ENCODE results near the gene NFASC. TPM values are rescaled to one million over a fixed set of nuclear protein-coding genes. Genes with fewer than 3 reads are reported as not detected.

The NFASC gene
- total RNA-seq, 2 donors from 2014 or later: 27.7 to 45.9 TPM

DNA sequence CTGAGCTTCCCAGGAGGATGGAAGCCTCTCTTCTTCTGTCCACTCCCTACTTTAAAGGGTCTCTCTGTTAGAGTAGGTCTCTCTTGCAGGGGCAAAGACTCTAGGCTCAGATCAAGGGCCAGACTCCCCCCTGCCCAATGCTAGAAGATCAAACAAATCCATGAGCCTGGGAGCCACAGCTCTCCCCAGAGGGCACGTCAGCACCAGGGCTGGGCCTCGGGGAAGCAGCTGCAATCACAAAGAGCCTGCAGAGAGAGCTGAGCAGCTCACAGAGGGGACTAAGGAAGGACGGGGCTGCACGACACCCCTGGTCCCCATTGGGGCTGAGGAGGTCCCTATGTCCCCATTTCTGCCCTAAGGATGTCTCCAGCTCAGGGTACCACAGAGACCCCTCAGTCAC, 176.2 kb downstream of the NFASC start:
- H3K9ac ChIP-seq (ENCODE audit: extremely low read depth, low read length, poor library complexity, severe bottlenecking): no peak overlapping the region
- TF ChIP-seq CTCF (conservative IDR thresholded peaks at IDR 0.05): no peak
- no peak overlapping the region for H3K4me3 ChIP-seq (ENCODE audit: low read length)
- no peaks in the 10 kb centered on the region for H3K36me3 ChIP-seq (ENCODE audit: control insufficient read depth, insufficient read depth, low read length)
- H3K27ac Mint-ChIP-seq: no peak overlapping the region
- peaks cover 79% of the 10 kb centered on the region for H3K27me3 Mint-ChIP-seq (ENCODE audit: insufficient read depth)
- DNase-seq: no peak
- H3K9me3 ChIP-seq (ENCODE audit: control insufficient read depth, low read length): no peaks in the 10 kb centered on the region
- 36 to 59% methylated on average over 3 to 4 of the region's 4 CpGs for WGBS, 2 experiments (ENCODE audit: insufficient coverage in 1 of 2, insufficient read length in 1 of 2)
- H3K4me1 ChIP-seq (ENCODE audit: control insufficient read depth, insufficient read depth, low read length): no peaks in the 10 kb centered on the region
- H3K4me3 Mint-ChIP-seq: no peak overlapping the region
- no peaks in the 10 kb centered on the region for H3K36me3 Mint-ChIP-seq (ENCODE audit: low read depth)
- peaks cover 78% of the 10 kb centered on the region for H3K27me3 ChIP-seq (ENCODE audit: control insufficient read depth, insufficient read depth, low read length, poor library complexity, severe bottlenecking)
- H3K9me3 Mint-ChIP-seq: no peaks in the 10 kb centered on the region
- H3K27ac ChIP-seq (ENCODE audit: low read depth, low read length): no peak overlapping the region
- H3K4me1 Mint-ChIP-seq: no peaks in the 10 kb centered on the region

GRCh38 chr1:205047764-205048231, 177.1 kb downstream of the NFASC start:
- H3K9me3 ChIP-seq (ENCODE audit: control insufficient read depth, low read length): no peaks in the 10 kb centered on the region
- no peak overlapping the region for H3K4me3 Mint-ChIP-seq
- H3K36me3 Mint-ChIP-seq (ENCODE audit: low read depth): no peaks in the 10 kb centered on the region
- no peaks in the 10 kb centered on the region for H3K36me3 ChIP-seq (ENCODE audit: control insufficient read depth, insufficient read depth, low read length)
- H3K27me3 ChIP-seq (ENCODE audit: control insufficient read depth, insufficient read depth, low read length, poor library complexity, severe bottlenecking): peaks cover 68% of the 10 kb centered on the region
- peaks cover 70% of the 10 kb centered on the region for H3K27me3 Mint-ChIP-seq (ENCODE audit: insufficient read depth)
- TF ChIP-seq CTCF (conservative IDR thresholded peaks at IDR 0.05): no peak
- no peak for DNase-seq
- no peaks in the 10 kb centered on the region for H3K4me1 Mint-ChIP-seq
- no peak overlapping the region for H3K27ac Mint-ChIP-seq
- H3K4me3 ChIP-seq (ENCODE audit: low read length): no peak overlapping the region
- no peak overlapping the region for H3K27ac ChIP-seq (ENCODE audit: low read depth, low read length)
- no peak overlapping the region for H3K9ac ChIP-seq (ENCODE audit: extremely low read depth, low read length, poor library complexity, severe bottlenecking)
- H3K4me1 ChIP-seq (ENCODE audit: control insufficient read depth, insufficient read depth, low read length): no peaks in the 10 kb centered on the region
- H3K9me3 Mint-ChIP-seq: no peaks in the 10 kb centered on the region
- WGBS, 2 experiments (ENCODE audit: insufficient coverage in 1 of 2, insufficient read length in 1 of 2): 84 to 92% methylated on average over 4 to 5 of the region's 5 CpGs

- TF ChIP-seq CTCF (conservative IDR thresholded peaks at IDR 0.05): no peak
- peaks cover 65% of the 10 kb centered on the region for H3K27me3 Mint-ChIP-seq (ENCODE audit: insufficient read depth)
- Histone ChIP-seq H3K27me3 (ENCODE audit: control insufficient read depth, insufficient read depth, low read length, poor library complexity, severe bottlenecking) (peaks cover 63% of the 10 kb centered on the region), H3K4me3 (ENCODE audit: low read length) (no peak overlapping the region), H3K36me3 (ENCODE audit: control insufficient read depth, insufficient read depth, low read length) (no peaks in the 10 kb centered on the region), H3K27ac (ENCODE audit: low read depth, low read length) (no peak overlapping the region), H3K9ac (ENCODE audit: extremely low read depth, low read length, poor library complexity, severe bottlenecking) (no peak overlapping the region), H3K4me1 (ENCODE audit: control insufficient read depth, insufficient read depth, low read length) (no peaks in the 10 kb centered on the region), H3K9me3 (ENCODE audit: control insufficient read depth, low read length) (no peaks in the 10 kb centered on the region)
- no peak overlapping the region for H3K27ac Mint-ChIP-seq
- no peaks in the 10 kb centered on the region for H3K4me1 Mint-ChIP-seq
- H3K9me3 Mint-ChIP-seq: no peaks in the 10 kb centered on the region
- no peaks in the 10 kb centered on the region for H3K36me3 Mint-ChIP-seq (ENCODE audit: low read depth)
- no peak overlapping the region for H3K4me3 Mint-ChIP-seq
- DNase-seq: no peak
- WGBS, 2 experiments (ENCODE audit: insufficient coverage in 1 of 2, insufficient read length in 1 of 2): 93 to 96% methylated on average over 6 to 9 of the region's 9 CpGs
Observed at GRCh38 chr1:205048382-205048781, 177.7 kb downstream of the NFASC start.
